Endothelial cell of umbilical vein (primary cell): Measurements from ENCODE around the gene EIF3B. TPM values are rescaled to one million over a fixed set of nuclear protein-coding genes. Genes with fewer than 3 reads are reported as not detected.

ENCODE experiments used
- BruUV-seq: library from RNA; stranded (reverse); fragments of 400-500 nt; replicated peaks from 2 replicates; lab custom pipeline; 2021; lab: Mats Ljungman, UMichigan
- CTCF ChIA-PET: fragments of 300-600, 350-600 bp; sonication (Branson Sonifier 250); formaldehyde crosslinking; loops from one replicate; lab custom pipeline; 2021; ENCODE audit warnings: antibody characterized with exemption, inconsistent platforms; lab: Charles Lee
- POLR2A ChIA-PET: fragments of 300-600, 350-600 bp; sonication (Branson Sonifier 250); formaldehyde crosslinking; loops from one replicate; lab custom pipeline; 2021; ENCODE audit warnings: antibody characterized with exemption, inconsistent platforms; lab: Charles Lee
- DNase-seq: peaks from one replicate; pipeline ENCODE4 v3.0.0-alpha.2; 2011; ENCODE audit warnings: low read depth, low spot score
- FAIRE-seq: peaks from 2 replicates; lab custom pipeline; 2011; peaks lifted over from hg19 to GRCh38; lab: Jason Lieb, UNC
- H2AFZ ChIP-seq: 2 replicates; pipeline ENCODE4 v1.6.0; 2012; ENCODE audit warnings: low read depth, low read length, control low read depth, inconsistent platforms
- H3K27ac ChIP-seq: 2 replicates; pipeline ENCODE4 v1.5.1; 2011; ENCODE audit warnings: low read depth, mild to moderate bottlenecking, control low read depth, low read length, moderate library complexity; ENCODE audit not compliant: insufficient read depth
- H3K27me3 ChIP-seq, 2 experiments: 2 replicates each; pipeline versions ENCODE4 v1.6.0 to v1.6.1; 2011; ENCODE audit warnings: low read length in 2 of 2, mixed read lengths in 1 of 2; ENCODE audit not compliant: control insufficient read depth in 2 of 2, insufficient read depth in 2 of 2
- H3K36me3 ChIP-seq, 2 experiments: 2 replicates in 1 of 2; 3 replicates in 1 of 2; pipeline ENCODE4 v1.5.1; 2011; ENCODE audit warnings: low read length in 2 of 2, mild to moderate bottlenecking in 1 of 2, moderate library complexity in 1 of 2; ENCODE audit not compliant: control insufficient read depth in 2 of 2, insufficient read depth in 2 of 2; ENCODE audit errors: extremely low read depth in 1 of 2
- H3K4me1 ChIP-seq: 3 replicates; pipeline ENCODE4 v1.5.1; 2011; ENCODE audit warnings: mild to moderate bottlenecking, low read length; ENCODE audit not compliant: control insufficient read depth, insufficient read depth; ENCODE audit errors: extremely low read depth
- H3K4me2 ChIP-seq: 2 replicates; pipeline ENCODE4 v1.6.1; 2011; ENCODE audit warnings: low read length, control low read depth, mixed read lengths; ENCODE audit not compliant: insufficient read depth
- H3K4me3 ChIP-seq, 3 experiments: fragments of 200-600 bp in 1 of 3; sonication (generic), shearing (Covaris generic) in 1 of 3; replicated peaks in 1 of 3; 2 replicates each; pipeline ENCODE4 v1.5.1; 2011 to 2016; ENCODE audit warnings: control low read depth in 3 of 3, low read length in 3 of 3, mild to moderate bottlenecking in 2 of 3, inconsistent platforms in 1 of 3, low read depth in 1 of 3, moderate library complexity in 1 of 3; ENCODE audit not compliant: insufficient read depth in 1 of 3
- H3K79me2 ChIP-seq: 2 replicates; pipeline ENCODE4 v1.6.0; 2012; ENCODE audit warnings: low read length, inconsistent platforms; ENCODE audit not compliant: control insufficient read depth, insufficient read depth
- H3K9ac ChIP-seq: replicated peaks from 2 replicates; pipeline ENCODE3; 2011; ENCODE audit warnings: low read length, control low read depth; ENCODE audit not compliant: insufficient read depth; ENCODE audit errors: extremely low read depth
- H3K9me1 ChIP-seq: replicated peaks from 3 replicates; pipeline ENCODE4 v1.6.0; 2011; ENCODE audit warnings: mild to moderate bottlenecking, low read length; ENCODE audit not compliant: control insufficient read depth, insufficient read depth; ENCODE audit errors: extremely low read depth
- H3K9me3 ChIP-seq: replicated peaks from 2 replicates; pipeline ENCODE4 v1.5.1; 2012; ENCODE audit warnings: low read length, inconsistent platforms; ENCODE audit not compliant: control insufficient read depth, insufficient read depth
- H4K20me1 ChIP-seq: replicated peaks from 2 replicates; pipeline ENCODE3; 2011; ENCODE audit warnings: mild to moderate bottlenecking, low read length; ENCODE audit not compliant: control insufficient read depth, insufficient read depth; ENCODE audit errors: extremely low read depth
- CTCF ChIP-seq, 2 donors: IDR thresholded peaks; 1 replicate in 1 of 2; 2 replicates in 1 of 2; pipeline ENCODE4 v1.5.1; 2011; ENCODE audit warnings: low read length in 2 of 2, mild to moderate bottlenecking in 2 of 2, moderate library complexity in 2 of 2, control low read depth in 1 of 2, inconsistent platforms in 1 of 2, low read depth in 1 of 2; ENCODE audit not compliant: insufficient read depth in 1 of 2; ENCODE audit errors: extremely low read depth in 1 of 2
- EZH2 ChIP-seq: IDR thresholded peaks from 2 replicates; pipeline ENCODE4 v1.6.1; 2012; ENCODE audit warnings: borderline replicate concordance, low read depth, mild to moderate bottlenecking, moderate library complexity, low read length, inconsistent platforms; ENCODE audit not compliant: severe bottlenecking
- FOS ChIP-seq: IDR thresholded peaks from 2 replicates; pipeline ENCODE4 v1.6.1; 2011; ENCODE audit warnings: mild to moderate bottlenecking, low read length, moderate library complexity, borderline replicate concordance; ENCODE audit not compliant: insufficient read depth
- JUN ChIP-seq: IDR thresholded peaks from 2 replicates; pipeline ENCODE4 v1.6.1; 2011; ENCODE audit warnings: borderline replicate concordance, low read depth; ENCODE audit not compliant: insufficient read length, insufficient read depth
- MAX ChIP-seq: IDR thresholded peaks from 2 replicates; pipeline ENCODE4 v1.6.1; 2011; ENCODE audit not compliant: insufficient read depth, insufficient read length
- MYC ChIP-seq: IDR thresholded peaks from one replicate; pipeline ENCODE4 v1.6.1; 2011; ENCODE audit warnings: mild to moderate bottlenecking, low read depth, low read length
- POLR2A ChIP-seq: IDR thresholded peaks from 2 replicates; pipeline ENCODE4 v1.6.1; 2012; ENCODE audit warnings: low read depth, mild to moderate bottlenecking, control low read depth, low read length
- dilution Hi-C: fragments of 300-500 bp; cut with MboI; formaldehyde crosslinking; loops from one replicate; pipeline ENCODE4 v1.15.0; 2019; ENCODE audit warnings: low sequenced_read_pairs; ENCODE audit not compliant: extremely low pct_ligation_motif_present
- intact Hi-C: fragments of 100-400 bp; cut with micrococcal nuclease; formaldehyde crosslinking; loops from one replicate; pipeline ENCODE4 v1.10.0; 2022
- polyA plus RNA-seq, 4 experiments: library from polyadenylated mRNA; depleted of rRNA in 3 of 4; stranded (reverse) in 3 of 4; unstranded in 1 of 4; fragments of >200 nt; gene quantifications; 2 replicates each; pipeline versions ENCODE4 v1.2.1 to v1.2.3, GENCODE V29; 2011 to 2012; ENCODE audit warnings: missing spikeins in 1 of 4
- total RNA-seq: library from RNA; stranded (reverse); gene quantifications from 2 replicates; pipeline ENCODE4 v1.2.3, GENCODE V29; 2021

Gene EIF3B
- total and polyA plus RNA-seq, 2 donors (not counting 3 experiments of a cell fraction or from before 2014, with no cell fraction given) = 104 to 207 TPM

- POLR2A ChIA-PET = no interaction called here
- intact Hi-C loops = no loop called here
- no peak for TF ChIP-seq FOS
- H3K27me3 ChIP-seq = no peaks in the 10 kb centered on the region
- dilution Hi-C loops = no loop called here
- no peak overlapping the region for H3K9ac ChIP-seq
- H3K79me2 ChIP-seq = peaks cover 22% of the 10 kb centered on the region
- CTCF ChIA-PET = interaction anchor here (1.1 to 1.4 kb wide), 2 partner anchors 14 to 89 kb away, joined by 3 to 6 read pairs; no protein-coding TSS in a partner anchor
- BruUV-seq = no TSS peak
- FAIRE-seq (no peak), DNase-seq (no peak)
- no peak overlapping the region for H3K27ac ChIP-seq
- peaks cover 8 to 44% of the 10 kb centered on the region in 2 experiments for H3K36me3 ChIP-seq
- no peak overlapping the region for H2AFZ ChIP-seq
- H4K20me1 ChIP-seq = no peaks in the 10 kb centered on the region
- H3K9me3 ChIP-seq = no peaks in the 10 kb centered on the region
- H3K4me3 ChIP-seq = no peak overlapping the region
- no peak overlapping the region for H3K4me2 ChIP-seq
- no peaks in the 10 kb centered on the region for H3K4me1 ChIP-seq
- no peaks in the 10 kb centered on the region for H3K9me1 ChIP-seq
Observed at GRCh38 chr7:2379821-2380450, 25.3 kb downstream of the EIF3B start.

- Histone ChIP-seq H3K79me2 (peaks cover 18% of the 10 kb centered on the region), H3K4me3 (no peak overlapping the region), H3K9me1 (no peaks in the 10 kb centered on the region), H2AFZ (no peak overlapping the region), H3K4me1 (no peaks in the 10 kb centered on the region), H3K27ac (no peak overlapping the region), H3K9me3 (no peaks in the 10 kb centered on the region), H3K36me3 (peaks cover 7 to 39% of the 10 kb centered on the region in 2 experiments), H4K20me1 (no peaks in the 10 kb centered on the region), H3K9ac (no peak overlapping the region), H3K4me2 (no peak overlapping the region), H3K27me3 (no peaks in the 10 kb centered on the region)
- POLR2A ChIA-PET = no interaction called here
- intact Hi-C loops (no loop called here), dilution Hi-C loops (no loop called here)
- no peak for FAIRE-seq
- CTCF ChIA-PET = no interaction called here
- TF ChIP-seq MAX (no peak), JUN (no peak), CTCF (IDR thresholded peaks at IDR 0.05; ENCODE audit: extremely low read depth in 1 of 2, insufficient read depth in 1 of 2, low read depth in 1 of 2, low read length in 2 of 2) (no peak), EZH2 (no peak), FOS (no peak), MYC (no peak), POLR2A (no peak)
- no peak for DNase-seq
- BruUV-seq = TSS peak; percentile 76
Observed at GRCh38 chr7:2380461-2380860, 25.8 kb downstream of the EIF3B start.
